ENCODE results near the gene SMIM20.

DNA sequence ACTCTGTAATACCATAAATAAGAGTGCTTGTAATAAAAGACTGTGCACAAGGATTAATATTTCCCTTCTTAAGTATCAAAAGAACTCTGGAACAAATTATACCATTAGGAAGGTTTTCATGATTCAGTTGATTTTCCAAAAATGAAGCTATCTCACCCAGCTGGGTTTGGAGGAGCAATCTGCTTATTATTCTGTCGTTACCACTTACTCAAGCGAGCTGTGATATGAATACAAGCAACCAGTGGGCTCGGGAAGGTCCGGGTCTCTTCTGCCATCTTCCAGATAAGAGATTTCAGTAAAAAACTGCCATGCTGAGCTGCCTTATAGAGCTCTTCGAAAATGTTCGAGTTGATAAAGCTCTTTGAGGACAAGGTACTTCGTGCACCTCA, 15.3 kb downstream of the SMIM20 start:
- TF ChIP-seq, protein P1, sequence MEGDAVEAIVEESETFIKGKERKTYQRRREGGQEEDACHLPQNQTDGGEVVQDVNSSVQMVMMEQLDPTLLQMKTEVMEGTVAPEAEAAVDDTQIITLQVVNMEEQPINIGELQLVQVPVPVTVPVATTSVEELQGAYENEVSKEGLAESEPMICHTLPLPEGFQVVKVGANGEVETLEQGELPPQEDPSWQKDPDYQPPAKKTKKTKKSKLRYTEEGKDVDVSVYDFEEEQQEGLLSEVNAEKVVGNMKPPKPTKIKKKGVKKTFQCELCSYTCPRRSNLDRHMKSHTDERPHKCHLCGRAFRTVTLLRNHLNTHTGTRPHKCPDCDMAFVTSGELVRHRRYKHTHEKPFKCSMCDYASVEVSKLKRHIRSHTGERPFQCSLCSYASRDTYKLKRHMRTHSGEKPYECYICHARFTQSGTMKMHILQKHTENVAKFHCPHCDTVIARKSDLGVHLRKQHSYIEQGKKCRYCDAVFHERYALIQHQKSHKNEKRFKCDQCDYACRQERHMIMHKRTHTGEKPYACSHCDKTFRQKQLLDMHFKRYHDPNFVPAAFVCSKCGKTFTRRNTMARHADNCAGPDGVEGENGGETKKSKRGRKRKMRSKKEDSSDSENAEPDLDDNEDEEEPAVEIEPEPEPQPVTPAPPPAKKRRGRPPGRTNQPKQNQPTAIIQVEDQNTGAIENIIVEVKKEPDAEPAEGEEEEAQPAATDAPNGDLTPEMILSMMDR (conservative IDR thresholded peaks at IDR 0.05; ENCODE audit: low read depth, low read length), result no peak
- TF ChIP-seq SMC3 (IDR thresholded peaks at IDR 0.05; ENCODE audit: low read depth, low read length), result no peak
- TF ChIP-seq BHLHE40 (IDR thresholded peaks at IDR 0.05; ENCODE audit: low read depth, low read length), result no peak
- no peak for TF ChIP-seq POLR2A (IDR thresholded peaks at IDR 0.05; ENCODE audit: low read depth, low read length)
- no peak for TF ChIP-seq RAD21 (IDR thresholded peaks at IDR 0.05; ENCODE audit: low read length)
- TF ChIP-seq, protein P2, sequence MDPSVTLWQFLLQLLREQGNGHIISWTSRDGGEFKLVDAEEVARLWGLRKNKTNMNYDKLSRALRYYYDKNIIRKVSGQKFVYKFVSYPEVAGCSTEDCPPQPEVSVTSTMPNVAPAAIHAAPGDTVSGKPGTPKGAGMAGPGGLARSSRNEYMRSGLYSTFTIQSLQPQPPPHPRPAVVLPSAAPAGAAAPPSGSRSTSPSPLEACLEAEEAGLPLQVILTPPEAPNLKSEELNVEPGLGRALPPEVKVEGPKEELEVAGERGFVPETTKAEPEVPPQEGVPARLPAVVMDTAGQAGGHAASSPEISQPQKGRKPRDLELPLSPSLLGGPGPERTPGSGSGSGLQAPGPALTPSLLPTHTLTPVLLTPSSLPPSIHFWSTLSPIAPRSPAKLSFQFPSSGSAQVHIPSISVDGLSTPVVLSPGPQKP (IDR thresholded peaks at IDR 0.05; ENCODE audit: borderline replicate concordance, low read depth, low read length), result no peak
- no peak for TF ChIP-seq CEBPB (IDR thresholded peaks at IDR 0.05; ENCODE audit: low read depth, low read length)
- TF ChIP-seq MXI1 (IDR thresholded peaks at IDR 0.05; ENCODE audit: borderline replicate concordance, low read depth, low read length), result no peak
- TF ChIP-seq RCOR1 (IDR thresholded peaks at IDR 0.05; ENCODE audit: insufficient replicate concordance, low read length), result no peak
- TF ChIP-seq FOS (IDR thresholded peaks at IDR 0.05; ENCODE audit: low read depth, low read length), result no peak

Data from IMR-90 (cell line).